SKM-1 (cell line): ENCODE measurements around the gene COTL1.
A peak's percentile ranks its signal among the peaks of the same experiment; 100 is the strongest.

Experiments used
- DNase-seq: peaks from one replicate; lab custom pipeline; 2025; ENCODE audit not compliant: unreplicated experiment; lab: John Stamatoyannopoulos, UW

COTL1 gene

DNA sequence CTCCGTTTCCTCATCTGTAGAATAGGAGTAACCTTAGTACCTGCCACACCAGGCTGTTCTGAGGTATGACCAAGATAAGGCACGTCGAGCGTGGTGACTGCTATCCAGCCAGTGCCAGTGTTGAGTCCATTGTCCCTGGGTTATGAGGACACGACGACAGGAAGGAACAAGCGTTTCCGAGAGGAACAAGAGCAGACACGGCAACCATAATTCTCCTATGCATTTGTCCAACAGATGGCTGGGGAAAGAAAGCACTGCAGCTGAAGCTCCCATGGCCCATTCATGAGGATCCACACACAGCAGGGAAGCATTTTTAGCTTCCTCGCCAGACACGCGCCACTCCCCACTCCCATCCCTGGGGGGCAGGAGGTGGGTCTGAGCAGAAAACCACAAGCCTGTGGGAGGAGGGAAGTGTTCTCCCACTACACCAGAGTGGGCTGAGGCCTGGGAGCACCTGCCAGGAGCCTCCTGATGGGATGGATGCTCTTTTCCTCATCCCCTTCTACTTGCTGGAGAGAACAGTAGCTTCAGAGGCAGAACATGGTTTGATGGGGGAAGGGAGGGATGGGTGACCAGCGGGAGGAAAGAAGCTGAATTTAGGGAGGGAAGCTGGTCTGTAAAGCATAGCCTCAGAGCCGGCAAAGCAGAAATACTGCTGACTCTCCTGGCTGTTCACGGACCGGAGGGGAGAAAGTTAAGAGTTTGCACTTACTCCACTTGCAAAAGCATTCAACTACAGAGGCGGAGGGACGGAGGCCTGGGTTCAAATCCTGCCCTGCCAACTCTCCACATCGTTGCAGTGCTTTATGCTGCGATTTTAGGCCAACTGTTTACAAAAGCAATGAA lies 2.7 kb downstream of the COTL1 start:
- no peak for DNase-seq

DNA sequence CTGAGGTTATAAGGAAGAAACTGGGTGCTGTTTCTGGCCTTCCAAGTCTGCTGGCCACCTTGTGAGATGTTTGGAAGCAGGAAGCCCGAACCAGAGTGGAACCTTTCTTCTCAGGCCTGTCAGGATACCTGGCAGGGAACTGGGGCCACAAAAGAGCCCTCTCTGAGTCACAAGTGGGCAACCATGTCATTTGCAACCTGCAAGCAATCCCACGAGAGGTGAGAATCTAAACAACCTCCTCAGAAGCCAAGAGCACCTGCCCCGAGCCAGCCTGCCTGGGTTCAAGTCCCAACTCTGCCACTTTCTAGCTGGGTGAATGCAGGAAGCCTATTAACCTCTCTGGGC lies 3.3 kb downstream of the COTL1 start:
- DNase-seq: no peak

GRCh38 chr16:84614073-84614459 lies 3.8 kb downstream of the COTL1 start:
- DNase-seq: no peak

DNA sequence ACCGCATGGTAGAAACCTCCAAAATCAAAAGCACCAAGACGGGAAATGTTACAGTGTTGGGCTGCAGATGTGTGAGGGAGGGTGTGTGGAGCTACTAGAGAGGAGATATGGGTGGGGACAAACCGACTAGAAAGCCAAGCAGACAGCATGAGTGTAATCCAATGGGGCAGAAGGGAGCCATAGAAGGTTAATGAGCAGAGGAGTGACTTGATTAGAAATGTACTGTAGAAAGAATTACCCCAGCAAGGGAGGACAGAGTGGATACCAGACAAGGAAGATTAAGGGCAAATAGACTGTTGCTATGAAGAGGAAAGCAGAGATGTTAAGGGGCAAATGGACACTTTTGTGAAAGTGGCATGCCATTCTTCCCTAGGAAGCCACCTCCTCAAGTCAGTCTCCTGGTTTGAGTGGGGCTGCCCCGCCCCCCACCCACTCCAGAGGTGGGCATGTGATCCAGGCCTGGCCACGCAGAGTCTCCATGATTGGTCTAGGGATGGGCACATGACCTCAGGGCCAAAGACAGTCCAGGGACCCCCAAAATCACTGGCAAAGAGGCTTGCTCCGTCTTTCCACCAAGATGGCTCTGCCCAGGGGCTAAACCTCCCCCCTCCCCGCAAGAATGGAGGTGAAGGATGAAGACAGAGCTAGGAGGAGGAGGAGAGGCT lies 4.3 kb downstream of the COTL1 start:
- no peak for DNase-seq

DNA sequence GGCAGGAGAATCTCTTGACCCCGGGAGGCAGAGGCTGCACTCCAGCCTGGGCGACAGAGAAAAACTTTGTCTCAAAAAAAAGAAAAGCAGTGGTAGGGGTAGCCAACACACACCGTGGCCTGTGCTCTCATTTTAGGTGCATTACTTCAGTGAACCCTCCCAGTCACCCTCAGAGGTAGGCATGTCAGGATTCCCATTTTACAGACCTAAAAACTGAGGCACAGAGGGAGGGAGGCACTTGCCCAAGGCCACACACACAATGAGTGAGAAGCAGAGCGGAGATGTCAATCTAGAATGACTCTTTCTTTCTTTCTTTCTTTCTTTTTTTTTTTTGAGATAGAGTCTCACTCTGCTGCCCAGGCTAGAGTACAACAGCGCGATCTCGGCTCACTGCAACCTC lies 5.2 kb downstream of the COTL1 start:
- no peak for DNase-seq

- DNase-seq: no peak
These were observed 6.8 kb downstream of the COTL1 start for GRCh38 chr16:84611041-84611440.

DNA sequence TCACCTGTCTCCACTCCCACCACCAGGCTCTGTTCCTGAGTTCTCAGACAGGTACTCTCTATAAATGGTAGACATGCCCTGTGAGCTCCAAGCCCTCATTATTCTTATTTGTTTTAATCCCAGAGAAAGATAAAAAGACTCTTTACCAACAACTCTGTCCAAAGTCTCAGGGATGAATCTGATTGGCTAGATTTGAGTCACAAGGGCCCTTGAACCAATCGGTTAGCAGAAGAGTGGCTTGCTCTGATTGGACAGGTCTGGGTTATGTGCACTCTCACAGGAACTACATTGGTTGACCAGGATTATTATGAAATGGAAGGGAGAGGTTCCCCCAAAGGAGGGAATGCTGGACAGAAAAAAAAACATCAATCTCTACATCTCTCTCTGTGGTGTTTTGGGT lies 7.5 kb downstream of the COTL1 start:
- no peak for DNase-seq

- DNase-seq: no peak
These were observed 8.2 kb downstream of the COTL1 start for GRCh38 chr16:84609563-84610177.

DNA sequence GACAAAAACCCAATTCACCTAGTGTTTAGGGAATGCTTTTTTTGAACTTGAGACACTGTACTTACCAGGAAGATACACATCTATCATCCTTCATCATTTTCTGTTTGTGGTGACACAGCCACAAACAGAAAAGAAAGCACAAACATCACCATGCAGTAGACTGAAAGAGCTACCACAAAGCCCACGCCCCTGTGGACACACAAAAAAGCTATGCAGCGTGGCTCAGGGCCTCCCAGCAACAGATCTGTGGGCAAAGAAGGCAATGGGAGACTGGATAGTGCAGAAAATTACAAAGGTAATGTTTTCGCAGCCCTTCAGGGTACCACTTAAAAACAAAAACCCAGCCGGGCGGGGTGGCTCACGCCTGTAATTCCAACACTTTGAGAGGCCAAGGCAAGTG lies 9.6 kb downstream of the COTL1 start:
- no peak for DNase-seq

- DNase-seq: peak; percentile 96
These were observed 10.2 kb downstream of the COTL1 start for GRCh38 chr16:84607694-84608093.

- no peak for DNase-seq
These were observed 10.8 kb downstream of the COTL1 start for GRCh38 chr16:84607061-84607460.

DNA sequence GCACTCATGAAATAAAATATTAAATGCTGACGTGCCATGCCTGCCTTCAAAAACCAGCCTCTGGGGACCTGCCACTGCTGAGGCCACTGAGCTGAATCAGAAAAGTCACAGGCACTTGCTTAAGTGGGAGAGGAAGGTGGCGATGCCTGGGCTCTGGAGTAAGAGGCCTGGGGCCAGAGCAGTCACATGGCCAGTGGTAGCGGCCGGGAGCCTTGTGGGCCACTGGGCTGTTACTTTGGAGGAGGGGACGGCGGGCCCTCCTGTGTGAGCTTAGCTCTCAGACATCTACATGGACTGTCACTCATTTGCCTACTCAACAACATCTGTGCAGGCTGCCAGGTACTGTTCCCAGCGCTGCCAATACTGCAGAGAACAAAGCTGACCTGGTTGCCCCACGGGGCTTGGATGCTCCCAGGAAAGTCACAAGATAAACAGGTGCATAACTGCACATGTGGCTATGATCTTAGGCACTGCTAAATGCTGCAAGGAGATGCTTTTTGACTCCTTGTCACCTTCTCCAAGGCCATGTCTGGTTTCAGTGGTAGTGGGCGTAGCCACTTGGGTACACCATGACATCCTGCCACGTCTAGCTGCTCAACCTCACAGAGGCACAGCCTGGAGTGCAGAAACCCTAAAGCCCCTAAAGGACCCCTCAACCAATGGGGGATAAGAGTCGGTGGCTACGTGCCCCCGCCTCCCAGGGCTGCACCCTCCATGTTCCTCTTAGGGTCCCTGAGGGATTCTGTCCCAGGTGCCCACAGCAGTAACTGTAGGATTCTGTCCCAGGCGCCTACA lies 11.6 kb downstream of the COTL1 start:
- no peak for DNase-seq

DNA sequence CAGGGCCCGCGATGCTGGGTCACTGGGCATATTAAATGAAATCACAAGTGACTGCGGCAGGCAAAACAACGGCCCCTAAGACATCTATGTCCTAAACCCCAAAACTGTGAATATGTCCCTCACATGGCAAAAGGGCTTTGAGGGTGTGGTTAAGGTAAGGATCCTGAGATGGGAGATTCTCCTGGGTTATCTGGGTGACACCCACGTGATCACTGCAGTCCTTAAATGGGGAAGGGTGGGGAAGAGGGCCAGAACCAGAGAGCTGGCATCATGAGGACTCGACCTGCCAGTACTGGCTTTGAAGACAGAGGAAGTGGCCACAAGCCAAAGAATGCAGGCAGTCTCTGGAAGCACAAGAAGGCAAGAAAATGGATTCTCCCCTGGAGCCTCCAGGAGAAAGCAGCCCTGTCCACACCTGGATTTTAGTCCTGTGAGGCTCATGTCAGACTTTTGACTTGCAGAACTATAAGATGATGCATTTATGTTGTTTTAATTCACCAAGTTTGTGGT lies 12.5 kb downstream of the COTL1 start:
- DNase-seq: no peak

DNA sequence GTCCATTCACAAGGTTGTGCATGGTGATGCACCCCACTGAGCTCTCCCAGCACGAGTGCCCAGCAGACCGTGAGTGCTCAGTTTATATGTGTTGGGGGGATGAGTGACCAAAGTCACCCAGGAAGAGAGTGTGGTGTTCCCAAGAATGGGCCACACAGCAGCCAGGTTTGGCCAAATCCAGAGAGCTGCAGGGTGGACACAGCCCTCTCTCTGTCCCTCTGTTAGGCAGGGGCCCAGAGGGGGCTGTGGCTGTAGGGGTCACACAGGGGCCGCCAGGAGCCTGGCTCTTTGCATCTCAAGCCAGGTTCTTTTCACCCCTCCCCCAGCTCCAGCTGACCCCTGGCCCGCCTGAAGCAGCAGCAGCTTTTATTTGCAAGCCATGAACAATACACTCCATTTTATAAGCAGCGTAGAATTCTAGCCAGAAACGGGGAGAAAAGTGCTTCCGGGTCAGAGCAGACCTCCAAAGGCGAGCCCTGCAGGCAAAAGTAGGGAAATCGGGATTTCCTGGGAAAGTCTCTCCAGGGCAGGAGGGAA lies 13.3 kb downstream of the COTL1 start:
- DNase-seq: no peak

DNA sequence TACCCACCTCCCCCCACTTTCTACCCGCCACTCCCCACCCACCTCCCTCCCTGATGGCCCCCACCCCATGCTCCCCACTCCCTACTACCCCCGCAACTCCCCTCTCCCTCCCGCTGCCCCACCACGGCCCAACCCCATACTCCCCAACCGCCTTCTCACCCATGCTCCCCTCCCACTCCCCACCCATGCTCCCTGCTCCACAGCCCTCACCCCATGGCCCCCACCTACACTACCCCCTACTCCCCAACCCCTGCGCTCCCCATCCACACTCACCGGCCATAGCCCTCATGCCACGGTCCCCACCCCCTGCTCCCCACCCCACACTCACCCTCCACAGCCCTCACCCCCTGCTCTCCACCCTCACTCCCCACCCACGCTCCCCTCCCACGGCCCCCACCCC lies 13.9 kb downstream of the COTL1 start:
- DNase-seq: no peak

- DNase-seq: peak; percentile 59
These were observed 14.6 kb downstream of the COTL1 start for GRCh38 chr16:84603140-84603816.

- DNase-seq: peak; percentile 82
These were observed 17.3 kb downstream of the COTL1 start for GRCh38 chr16:84600343-84601229.

- DNase-seq: peak; percentile 92
These were observed 18.2 kb downstream of the COTL1 start for GRCh38 chr16:84599521-84600202.

- DNase-seq: no peak
These were observed 19.5 kb downstream of the COTL1 start for GRCh38 chr16:84598360-84598759.
